ENCODE data around the gene PRF1.
"Not testable (repeated sequence)": the region's sequence is repeated elsewhere in the genome, so short reads cannot be mapped to it uniquely, and the experiment has no call there.

PRF1 gene

DNA sequence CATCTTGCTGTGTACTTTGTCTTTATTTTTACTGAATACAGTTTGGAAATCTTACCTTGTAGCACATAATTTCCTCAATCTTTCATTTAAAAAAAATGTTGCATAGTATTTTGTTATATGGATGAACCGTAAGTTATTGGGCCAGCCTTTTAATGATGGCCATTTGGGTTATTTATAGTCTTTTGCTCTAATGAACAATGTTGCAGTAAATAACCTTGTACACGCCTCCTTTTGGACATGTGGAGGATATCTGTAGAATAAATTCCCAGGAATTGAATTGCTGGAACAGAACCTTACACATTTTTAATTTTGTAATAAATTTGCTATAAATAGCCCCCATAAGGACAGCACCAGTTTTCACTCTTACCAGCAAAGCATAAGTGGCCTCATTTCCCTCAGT, 12.7 kb upstream of the PRF1 start:
- H3K4me3 ChIP-seq (ENCODE audit: low read depth, low read length), result no peak overlapping the region
- TF ChIP-seq, protein P1, sequence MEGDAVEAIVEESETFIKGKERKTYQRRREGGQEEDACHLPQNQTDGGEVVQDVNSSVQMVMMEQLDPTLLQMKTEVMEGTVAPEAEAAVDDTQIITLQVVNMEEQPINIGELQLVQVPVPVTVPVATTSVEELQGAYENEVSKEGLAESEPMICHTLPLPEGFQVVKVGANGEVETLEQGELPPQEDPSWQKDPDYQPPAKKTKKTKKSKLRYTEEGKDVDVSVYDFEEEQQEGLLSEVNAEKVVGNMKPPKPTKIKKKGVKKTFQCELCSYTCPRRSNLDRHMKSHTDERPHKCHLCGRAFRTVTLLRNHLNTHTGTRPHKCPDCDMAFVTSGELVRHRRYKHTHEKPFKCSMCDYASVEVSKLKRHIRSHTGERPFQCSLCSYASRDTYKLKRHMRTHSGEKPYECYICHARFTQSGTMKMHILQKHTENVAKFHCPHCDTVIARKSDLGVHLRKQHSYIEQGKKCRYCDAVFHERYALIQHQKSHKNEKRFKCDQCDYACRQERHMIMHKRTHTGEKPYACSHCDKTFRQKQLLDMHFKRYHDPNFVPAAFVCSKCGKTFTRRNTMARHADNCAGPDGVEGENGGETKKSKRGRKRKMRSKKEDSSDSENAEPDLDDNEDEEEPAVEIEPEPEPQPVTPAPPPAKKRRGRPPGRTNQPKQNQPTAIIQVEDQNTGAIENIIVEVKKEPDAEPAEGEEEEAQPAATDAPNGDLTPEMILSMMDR (IDR thresholded peaks at IDR 0.05; ENCODE audit: low read depth, low read length, missing control alignments), result no peak
- DNase-seq (ENCODE audit: low read depth), result no peak

DNA sequence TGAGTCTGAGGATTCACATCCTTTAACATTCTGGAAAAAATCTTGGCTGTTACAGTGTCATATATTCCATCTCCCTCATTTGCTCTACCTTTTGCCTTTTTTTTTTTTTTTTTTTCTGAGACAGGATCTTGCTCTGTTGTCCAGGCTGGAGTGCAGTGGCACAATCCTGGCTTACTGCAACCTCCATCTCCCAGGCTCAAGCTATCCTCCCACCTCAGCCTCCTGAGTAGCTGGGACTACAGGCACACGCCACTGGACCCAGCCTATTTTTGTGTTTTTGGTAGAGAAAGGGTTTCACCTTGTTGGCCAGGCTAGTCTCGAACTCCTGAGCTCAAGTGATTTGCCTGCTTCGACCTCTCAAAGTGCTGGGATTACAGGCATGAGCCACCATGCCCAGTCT, 11.8 kb upstream of the PRF1 start:
- not testable (repeated sequence) for DNase-seq (ENCODE audit: low read depth)

DNA sequence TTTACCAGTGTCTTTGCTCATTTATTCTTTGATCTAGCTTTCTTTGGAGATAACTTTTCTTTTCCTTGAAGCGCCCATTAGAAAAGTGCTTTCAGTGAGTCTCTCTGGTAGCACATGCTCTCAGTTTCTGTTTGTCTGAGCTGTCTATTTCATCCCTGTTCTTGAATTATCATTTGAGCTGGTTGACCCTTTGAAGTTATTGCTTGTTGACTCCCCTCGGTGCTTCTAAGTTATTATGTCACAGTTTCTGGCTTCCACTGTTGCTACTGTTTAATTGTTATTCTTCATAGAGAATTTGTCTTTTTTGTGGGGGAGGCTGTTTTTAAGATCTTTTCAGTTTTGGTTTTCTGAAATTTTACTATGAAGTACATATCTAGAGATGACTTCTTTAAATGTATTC, 11.4 kb upstream of the PRF1 start:
- H3K4me3 ChIP-seq (ENCODE audit: low read depth, low read length), result no peak overlapping the region
- no peak for DNase-seq (ENCODE audit: low read depth)
- TF ChIP-seq, protein P1 (IDR thresholded peaks at IDR 0.05; ENCODE audit: low read depth, low read length, missing control alignments), result no peak

More for the DNA sequence above, 11.8 kb upstream of the PRF1 start:
- not testable (repeated sequence) for H3K4me3 ChIP-seq (ENCODE audit: low read depth, low read length)

DNA sequence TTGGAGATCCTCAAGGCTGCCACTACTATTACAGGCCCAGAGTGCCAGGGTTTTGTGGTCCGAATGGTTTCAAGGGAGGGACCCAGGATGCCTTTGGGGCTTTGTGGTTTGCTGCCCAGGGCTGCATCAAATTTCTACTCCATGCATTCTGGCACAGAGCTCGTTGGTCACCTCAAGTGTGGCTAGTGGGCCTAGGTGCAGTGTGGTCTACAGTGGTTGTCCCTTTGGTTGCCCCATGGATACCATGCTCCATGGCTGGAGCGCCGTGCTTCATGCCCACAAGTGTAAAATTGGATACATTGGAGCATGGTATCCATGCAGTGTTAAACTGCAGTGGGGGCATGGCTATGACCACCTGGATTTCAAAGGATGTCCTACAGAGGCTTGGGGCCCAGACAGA, 5.4 kb upstream of the PRF1 start:
- H3K4me3 ChIP-seq (ENCODE audit: low read depth, low read length), result no peak overlapping the region
- TF ChIP-seq, protein P1 (IDR thresholded peaks at IDR 0.05; ENCODE audit: low read depth, low read length, missing control alignments), result no peak
- no peak for DNase-seq (ENCODE audit: low read depth)

DNA sequence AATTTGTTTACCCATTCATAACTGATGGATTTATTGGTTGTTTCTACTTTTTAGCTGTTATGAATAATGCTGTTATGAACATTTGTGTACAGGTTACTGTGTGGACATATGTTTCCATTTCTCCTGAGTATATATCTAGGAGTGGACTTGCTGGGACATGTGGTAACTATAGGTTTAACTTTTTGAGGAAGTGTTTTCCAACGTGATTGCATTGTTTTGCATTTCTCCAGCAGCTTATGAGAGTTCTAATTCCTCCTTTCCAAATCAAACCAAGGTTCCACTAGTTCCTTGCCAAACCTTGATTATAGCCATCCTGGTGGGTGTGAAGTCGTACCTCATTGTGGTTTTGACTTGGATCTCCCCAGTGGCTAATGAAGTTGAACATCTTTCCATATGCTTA, 2.6 kb upstream of the PRF1 start:
- TF ChIP-seq, protein P1 (IDR thresholded peaks at IDR 0.05; ENCODE audit: low read depth, low read length, missing control alignments), result no peak
- H3K4me3 ChIP-seq (ENCODE audit: low read depth, low read length), result no peak overlapping the region
- DNase-seq (ENCODE audit: low read depth), result no peak

DNA sequence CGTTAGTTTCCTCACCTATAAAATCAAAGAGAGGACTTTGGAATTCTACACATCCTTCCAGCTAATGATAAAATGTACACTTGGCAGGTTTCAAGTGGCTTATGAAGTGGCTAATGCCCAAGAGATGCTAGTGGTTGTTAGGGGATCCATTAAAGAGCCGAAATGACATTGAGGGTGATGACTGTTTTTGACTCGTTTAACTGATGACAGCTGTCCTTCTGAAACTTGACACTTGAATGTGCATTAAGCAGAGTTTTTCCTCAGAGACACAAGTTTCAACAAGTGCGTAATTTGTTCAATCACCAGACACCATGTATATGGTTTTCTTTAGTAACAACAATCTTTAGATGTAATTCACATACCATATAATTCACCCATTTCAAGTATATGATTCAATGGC, 1.6 kb upstream of the PRF1 start:
- TF ChIP-seq, protein P1 (IDR thresholded peaks at IDR 0.05; ENCODE audit: low read depth, low read length, missing control alignments), result no peak
- H3K4me3 ChIP-seq (ENCODE audit: low read depth, low read length), result no peak overlapping the region
- DNase-seq (ENCODE audit: low read depth), result no peak

DNA sequence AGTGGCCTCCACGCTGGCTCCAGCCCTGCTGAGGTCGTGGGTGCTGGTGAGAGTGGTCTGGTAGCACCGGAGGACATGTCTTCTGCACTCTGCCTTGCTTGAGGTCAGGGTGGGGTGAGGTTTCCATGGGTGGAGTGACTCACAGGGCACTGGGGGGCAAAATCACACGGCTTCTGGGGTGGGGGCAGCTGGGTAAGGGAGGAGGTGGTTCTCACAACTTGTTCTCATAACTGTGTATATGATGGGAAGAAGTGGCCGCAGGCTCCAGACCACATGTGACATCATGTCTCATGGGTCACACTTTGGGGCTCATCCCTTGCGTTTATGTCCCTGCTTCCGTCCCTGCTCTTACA, 884 bp upstream of the PRF1 start:
- TF ChIP-seq, protein P1 (IDR thresholded peaks at IDR 0.05; ENCODE audit: low read depth, low read length, missing control alignments), result no peak
- no peak for DNase-seq (ENCODE audit: low read depth)
- no peak overlapping the region for H3K4me3 ChIP-seq (ENCODE audit: low read depth, low read length)

DNA sequence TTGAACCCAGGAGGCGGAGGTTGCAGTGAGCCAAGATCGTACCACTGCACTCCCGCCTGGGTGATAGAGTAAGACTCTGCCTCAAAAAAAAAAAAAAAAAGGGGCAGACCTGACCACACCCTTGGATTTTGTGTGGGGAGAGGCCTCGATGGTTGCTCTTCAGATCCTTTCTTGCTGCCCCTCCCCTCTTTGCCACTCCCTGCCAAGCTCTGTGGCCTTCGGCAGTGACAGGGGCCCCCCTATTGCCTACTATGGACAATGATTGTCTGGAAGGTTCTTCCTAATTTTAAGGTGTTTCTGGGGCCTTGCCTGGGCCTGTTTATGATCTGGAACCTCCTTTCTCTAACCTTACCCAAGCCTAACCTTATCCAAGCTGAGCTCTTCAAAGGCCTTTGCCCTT, 795 bp downstream of the PRF1 start:
- no peak for DNase-seq (ENCODE audit: low read depth)
- TF ChIP-seq, protein P1 (IDR thresholded peaks at IDR 0.05; ENCODE audit: low read depth, low read length, missing control alignments), result no peak
- no peak overlapping the region for H3K4me3 ChIP-seq (ENCODE audit: low read depth, low read length)

All from GM12864 (cell line).